HUDEP-2 (cell line): ENCODE data around the gene NDUFS6.
"Not testable (repeated sequence)": the region's sequence is repeated elsewhere in the genome, so short reads cannot be mapped to it uniquely, and the experiment has no call there.

Experiments
- DNase-seq, 76 experiments: peaks; one replicate each; lab custom pipeline; 2025; ENCODE audit not compliant: unreplicated experiment in 76 of 76; lab: John Stamatoyannopoulos, UW

NDUFS6 gene

GRCh38 chr5:1830571-1831228, 29.5 kb downstream of the NDUFS6 start:
- DNase-seq = no peak

GRCh38 chr5:1831257-1831656, 30.1 kb downstream of the NDUFS6 start:
- no peak for DNase-seq

GRCh38 chr5:1831677-1832313, 30.6 kb downstream of the NDUFS6 start:
- no peak for DNase-seq

- DNase-seq = no peak
Measured at GRCh38 chr5:1832511-1833250, 31.5 kb downstream of the NDUFS6 start.

GRCh38 chr5:1833264-1834021, 32.2 kb downstream of the NDUFS6 start:
- no peak for DNase-seq

- no peak for DNase-seq
Measured at GRCh38 chr5:1834022-1834551, 32.9 kb downstream of the NDUFS6 start.

- no peak for DNase-seq
Measured at GRCh38 chr5:1834721-1835429, 33.7 kb downstream of the NDUFS6 start.

GRCh38 chr5:1835431-1835830, 34.2 kb downstream of the NDUFS6 start:
- no peak for DNase-seq

- DNase-seq = no peak
Measured at GRCh38 chr5:1836176-1836890, 35.1 kb downstream of the NDUFS6 start.

GRCh38 chr5:1836891-1837880, 36.0 kb downstream of the NDUFS6 start:
- DNase-seq = no peak

GRCh38 chr5:1838013-1838412, 36.8 kb downstream of the NDUFS6 start:
- no peak for DNase-seq

GRCh38 chr5:1840071-1840547, 38.9 kb downstream of the NDUFS6 start:
- DNase-seq = no peak

GRCh38 chr5:1840741-1841521, 39.7 kb downstream of the NDUFS6 start:
- DNase-seq = no peak

- no peak for DNase-seq
Measured at GRCh38 chr5:1842004-1842819, 41.0 kb downstream of the NDUFS6 start.

- DNase-seq = not testable (repeated sequence)
Measured at GRCh38 chr5:1843761-1844160, 42.6 kb downstream of the NDUFS6 start.

GRCh38 chr5:1844708-1845436, 43.7 kb downstream of the NDUFS6 start:
- DNase-seq = no peak
